T-helper 2 cell treated with Interferon-gamma antibody and Interleukin-4, amounts not matched to agents 5 μg/mL and 100 μg/mL, for 36 hours (primary cell): ENCODE results near the gene CMTM6.
"Not testable (repeated sequence)": the region's sequence is repeated elsewhere in the genome, so short reads cannot be mapped to it uniquely, and the experiment has no call there.

Source experiments
- DNase-seq: peaks from one replicate; pipeline ENCODE4 v3.0.0; 2021; ENCODE audit warnings: low spot score
- H3K27ac Mint-ChIP-seq: one replicate; pipeline ENCODE4 v1.8.0; 2021; ENCODE audit warnings: mild to moderate bottlenecking, mixed read lengths
- H3K27me3 Mint-ChIP-seq: one replicate; pipeline ENCODE4 v1.8.0; 2021; ENCODE audit warnings: low read depth, mixed read lengths
- H3K36me3 Mint-ChIP-seq: one replicate; pipeline ENCODE4 v1.8.0; 2021; ENCODE audit warnings: low read depth, mixed read lengths
- H3K4me1 Mint-ChIP-seq: one replicate; pipeline ENCODE4 v1.8.0; 2021; ENCODE audit warnings: low read depth, mixed read lengths
- H3K4me3 Mint-ChIP-seq: one replicate; pipeline ENCODE4 v1.8.0; 2022; ENCODE audit warnings: mild to moderate bottlenecking, moderate library complexity, mixed read lengths
- H3K9me3 Mint-ChIP-seq: one replicate; pipeline ENCODE4 v1.8.0; 2021; ENCODE audit warnings: mixed read lengths

Gene CMTM6

DNA sequence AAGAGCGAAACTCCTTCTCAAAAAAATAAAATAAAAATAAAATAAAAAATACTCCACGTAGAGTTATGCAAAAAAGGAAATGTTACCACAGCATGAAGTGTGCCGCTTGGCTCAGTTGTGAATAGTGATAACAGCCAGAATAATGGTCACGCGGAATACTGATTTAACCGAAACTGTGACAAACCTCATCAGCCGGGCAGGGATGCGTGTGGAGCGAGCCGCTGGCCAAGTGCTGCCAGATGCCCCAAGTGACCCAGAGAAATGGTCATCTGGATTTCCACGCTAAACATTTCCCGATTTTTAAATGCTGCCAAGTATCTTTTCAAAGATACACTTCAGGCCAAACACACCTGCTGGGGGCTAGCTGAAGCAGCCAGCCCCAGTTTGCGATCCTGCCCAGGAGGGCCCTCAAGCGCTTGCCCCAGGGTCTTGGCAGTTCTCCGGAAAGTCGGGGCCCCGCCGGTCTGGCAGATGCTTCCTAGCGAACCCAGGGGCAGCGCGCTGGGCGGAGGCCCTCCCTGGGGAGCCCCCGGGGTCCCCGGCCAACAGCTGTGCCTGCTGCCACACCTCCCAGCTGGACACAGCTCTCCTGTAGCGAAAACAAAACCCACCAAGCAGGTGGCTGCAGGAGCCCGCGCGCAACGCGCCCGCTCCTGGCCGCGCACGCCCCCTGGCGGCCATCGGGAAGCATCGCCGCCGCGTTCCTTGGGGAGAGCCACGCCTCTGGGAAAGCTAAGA, 35.1 kb downstream of the CMTM6 start:
- Mint-ChIP-seq H3K36me3 (peaks cover 25% of the 10 kb centered on the region), H3K4me1 (peaks cover 28% of the 10 kb centered on the region), H3K4me3 (no peak overlapping the region), H3K27ac (no peak overlapping the region), H3K27me3 (no peaks in the 10 kb centered on the region), H3K9me3 (no peaks in the 10 kb centered on the region)
- DNase-seq = peak; percentile 63

DNA sequence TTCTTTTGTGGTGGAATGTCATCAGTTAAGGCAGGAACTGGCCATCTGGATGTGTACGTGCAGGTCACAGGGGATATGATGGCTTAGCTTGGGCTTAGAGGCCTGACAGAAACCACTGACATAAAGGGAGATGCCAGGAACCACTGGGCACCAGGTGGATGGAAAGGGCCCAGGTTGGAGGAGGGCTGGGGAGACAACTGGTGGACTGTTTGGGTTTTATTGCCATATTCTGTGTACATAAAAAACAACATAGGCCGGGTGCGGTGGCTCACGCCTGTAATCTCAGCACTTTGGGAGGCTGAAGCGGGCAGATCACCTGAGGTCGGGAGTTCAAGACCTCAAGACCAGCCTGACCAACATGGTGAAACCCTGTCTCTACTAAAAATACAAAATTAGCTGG, 35.8 kb downstream of the CMTM6 start:
- not testable (repeated sequence) for H3K27me3 Mint-ChIP-seq, H3K27ac Mint-ChIP-seq, H3K4me3 Mint-ChIP-seq, H3K9me3 Mint-ChIP-seq, DNase-seq
- Mint-ChIP-seq H3K36me3 (peaks cover 20% of the 10 kb centered on the region), H3K4me1 (peaks cover 28% of the 10 kb centered on the region)

GRCh38 chr3:32464726-32465125, 37.9 kb downstream of the CMTM6 start:
- H3K27ac Mint-ChIP-seq, H3K4me3 Mint-ChIP-seq: not testable (repeated sequence)

GRCh38 chr3:32463415-32463814, 39.2 kb downstream of the CMTM6 start:
- not testable (repeated sequence) for H3K4me3 Mint-ChIP-seq, H3K27ac Mint-ChIP-seq
- H3K4me1 Mint-ChIP-seq = peaks cover 18% of the 10 kb centered on the region

More at GRCh38 chr3:32464726-32465125, 37.9 kb downstream of the CMTM6 start:
- Mint-ChIP-seq H3K36me3 (peaks cover 14% of the 10 kb centered on the region), H3K4me1 (peaks cover 25% of the 10 kb centered on the region)
- DNase-seq, H3K9me3 Mint-ChIP-seq, H3K27me3 Mint-ChIP-seq: not testable (repeated sequence)

GRCh38 chr3:32462191-32462986, 40.3 kb downstream of the CMTM6 start:
- H3K27me3 Mint-ChIP-seq, H3K27ac Mint-ChIP-seq, H3K4me3 Mint-ChIP-seq, H3K9me3 Mint-ChIP-seq: not testable (repeated sequence)
- Mint-ChIP-seq H3K36me3 (peaks cover 20% of the 10 kb centered on the region), H3K4me1 (peaks cover 25% of the 10 kb centered on the region)
- peak; percentile 16 for DNase-seq

More at GRCh38 chr3:32463415-32463814, 39.2 kb downstream of the CMTM6 start:
- H3K27me3 Mint-ChIP-seq, H3K9me3 Mint-ChIP-seq, DNase-seq: not testable (repeated sequence)
- peaks cover 14% of the 10 kb centered on the region for H3K36me3 Mint-ChIP-seq

DNA sequence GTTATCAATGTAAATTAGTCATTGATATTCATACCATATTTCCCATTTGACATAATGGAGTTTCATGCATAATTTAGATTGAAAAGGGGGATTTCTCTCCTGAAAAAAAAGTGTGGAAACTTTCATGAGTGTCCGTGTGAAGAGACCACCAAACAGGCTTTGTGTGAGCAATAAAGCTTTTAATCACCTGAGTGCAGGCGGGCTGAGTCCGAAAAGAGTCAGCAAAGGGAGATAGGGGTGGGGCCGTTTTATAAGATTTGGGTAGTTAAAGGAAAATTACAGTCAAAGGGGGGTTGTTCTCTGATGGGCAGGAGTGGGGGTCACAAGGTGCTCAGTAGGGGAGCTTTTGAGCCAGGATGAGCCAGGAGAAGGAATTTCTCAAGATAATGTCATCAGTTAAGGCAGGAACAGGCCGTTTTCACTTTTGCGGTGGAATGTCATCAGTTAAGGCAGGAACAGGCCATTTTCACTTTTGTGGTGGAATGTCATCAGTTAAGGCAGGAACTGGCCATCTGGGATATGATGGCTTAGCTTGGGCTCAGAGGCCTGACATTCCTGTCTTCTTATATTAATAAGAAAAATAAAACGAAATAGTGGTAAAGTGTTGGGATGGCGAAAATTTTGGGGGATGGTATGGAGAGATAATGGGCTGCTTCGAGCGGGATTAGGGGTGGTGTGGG, 41.7 kb downstream of the CMTM6 start:
- Mint-ChIP-seq H3K4me1 (peaks cover 35% of the 10 kb centered on the region), H3K36me3 (peaks cover 18% of the 10 kb centered on the region)
- H3K27me3 Mint-ChIP-seq, H3K27ac Mint-ChIP-seq, H3K4me3 Mint-ChIP-seq, H3K9me3 Mint-ChIP-seq, DNase-seq: not testable (repeated sequence)

DNA sequence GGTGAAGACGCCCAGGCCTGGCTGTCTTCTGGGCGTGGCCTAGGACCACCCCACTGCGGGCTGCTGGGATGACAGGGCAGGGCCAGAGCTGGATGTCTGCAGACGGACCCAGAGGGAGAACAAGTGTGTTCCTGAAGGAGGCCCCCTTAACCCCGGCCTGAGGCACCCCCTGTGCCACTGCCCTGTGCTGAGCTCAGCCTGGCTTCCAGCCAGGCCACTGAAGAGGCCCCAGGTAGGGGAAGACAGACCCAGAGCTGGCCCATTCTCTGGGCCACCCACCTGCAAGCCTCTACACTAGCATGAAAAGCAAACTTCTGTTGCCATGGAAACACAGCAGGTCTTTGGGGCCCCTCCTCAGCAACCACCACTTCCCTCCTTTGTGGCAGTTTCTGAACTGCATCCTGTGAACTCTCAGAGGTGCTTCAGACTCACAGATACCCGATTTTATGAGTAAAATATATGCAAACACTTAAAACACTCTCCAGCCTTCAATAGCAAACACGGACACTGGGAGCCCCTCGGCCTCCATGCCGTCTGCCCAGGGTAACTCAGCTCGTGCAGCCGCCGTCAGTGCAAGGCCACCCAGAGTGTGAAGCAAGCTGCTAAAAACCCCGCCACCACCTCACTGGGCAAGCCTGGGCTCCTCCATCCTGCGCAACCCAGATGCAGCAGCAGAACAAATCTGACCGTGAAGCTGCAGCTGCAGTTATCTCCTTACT, 42.5 kb downstream of the CMTM6 start:
- H3K36me3 Mint-ChIP-seq = peaks cover 13% of the 10 kb centered on the region
- DNase-seq = peak; percentile 71
- H3K27me3 Mint-ChIP-seq = no peaks in the 10 kb centered on the region
- H3K4me3 Mint-ChIP-seq = no peak overlapping the region
- H3K27ac Mint-ChIP-seq = no peak overlapping the region
- H3K4me1 Mint-ChIP-seq = peaks cover 39% of the 10 kb centered on the region
- peaks cover 3% of the 10 kb centered on the region for H3K9me3 Mint-ChIP-seq

DNA sequence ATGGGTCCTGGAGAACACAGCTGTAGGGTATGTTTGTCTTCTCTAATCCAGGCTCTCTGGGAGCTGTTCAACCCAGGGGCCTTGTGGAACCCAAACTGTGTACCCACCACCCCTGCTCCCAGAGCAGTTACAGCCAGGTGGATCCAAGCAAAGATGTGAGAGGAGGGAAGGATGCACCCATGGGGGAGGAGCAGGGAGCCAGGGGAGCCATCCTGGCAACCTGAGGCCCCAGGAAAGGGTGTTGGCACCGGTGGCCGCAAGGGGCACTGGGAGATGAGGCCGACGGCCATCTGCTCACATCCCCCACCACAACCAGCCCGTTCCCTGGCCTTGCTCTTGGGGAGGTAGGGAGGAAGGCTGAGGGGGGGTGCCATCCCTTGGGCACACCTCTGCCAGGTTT, 43.2 kb downstream of the CMTM6 start:
- H3K4me1 Mint-ChIP-seq = peaks cover 46% of the 10 kb centered on the region
- no peak for DNase-seq
- peaks cover 3% of the 10 kb centered on the region for H3K9me3 Mint-ChIP-seq
- peaks cover 20% of the 10 kb centered on the region for H3K36me3 Mint-ChIP-seq
- H3K27me3 Mint-ChIP-seq = no peaks in the 10 kb centered on the region
- no peak overlapping the region for H3K27ac Mint-ChIP-seq
- H3K4me3 Mint-ChIP-seq = no peak overlapping the region

- peaks cover 47% of the 10 kb centered on the region for H3K4me1 Mint-ChIP-seq
- peak overlapping the region; percentile 84 for H3K4me3 Mint-ChIP-seq
- DNase-seq = peak; percentile 45
- H3K27ac Mint-ChIP-seq = peak overlapping the region; percentile 99
- peaks cover 3% of the 10 kb centered on the region for H3K9me3 Mint-ChIP-seq
- no peaks in the 10 kb centered on the region for H3K27me3 Mint-ChIP-seq
- peaks cover 30% of the 10 kb centered on the region for H3K36me3 Mint-ChIP-seq
These were observed 44.6 kb downstream of the CMTM6 start for GRCh38 chr3:32457971-32458471.

- DNase-seq = no peak
- peaks cover 36% of the 10 kb centered on the region for H3K36me3 Mint-ChIP-seq
- peaks cover 3% of the 10 kb centered on the region for H3K9me3 Mint-ChIP-seq
- no peaks in the 10 kb centered on the region for H3K27me3 Mint-ChIP-seq
- H3K4me1 Mint-ChIP-seq = peaks cover 47% of the 10 kb centered on the region
- H3K27ac Mint-ChIP-seq = peak overlapping the region; percentile 99
- H3K4me3 Mint-ChIP-seq = peak overlapping the region; percentile 40
These were observed 46.1 kb downstream of the CMTM6 start for GRCh38 chr3:32456429-32457130.

GRCh38 chr3:32455609-32456428, 46.8 kb downstream of the CMTM6 start:
- H3K27me3 Mint-ChIP-seq = no peaks in the 10 kb centered on the region
- peak overlapping the region; percentile 72 for H3K27ac Mint-ChIP-seq
- peaks cover 44% of the 10 kb centered on the region for H3K4me1 Mint-ChIP-seq
- peaks cover 37% of the 10 kb centered on the region for H3K36me3 Mint-ChIP-seq
- peak overlapping the region; percentile 40 for H3K4me3 Mint-ChIP-seq
- no peak for DNase-seq
- peaks cover 3% of the 10 kb centered on the region for H3K9me3 Mint-ChIP-seq
